Measurements from ENCODE around the gene RAF1. TPM values are rescaled to one million over a fixed set of nuclear protein-coding genes. Genes with fewer than 3 reads are reported as not detected.

The RAF1 gene
- total and polyA plus RNA-seq, 2 of the 8 experiments (the other 6 are each of a cell fraction or from before 2014, with no cell fraction given): 103 to 118 TPM

GRCh38 chr3:12686096-12686495 is 22.2 kb upstream of the RAF1 start:
- H4K91ac ChIP-seq (replicated peaks; ENCODE audit: insufficient read length, low read length): no peak overlapping the region
- no peak overlapping the region for H3K9ac ChIP-seq (replicated peaks in 1 of 4; ENCODE audit: extremely low read depth in 1 of 4, low read depth in 3 of 4, low read length in 3 of 4)
- no peaks in the 10 kb centered on the region for H4K20me1 ChIP-seq (replicated peaks in 1 of 2; ENCODE audit: control insufficient read depth in 1 of 2, insufficient read depth in 2 of 2, low read length in 2 of 2)
- DNase-seq (ENCODE audit: low read depth in 1 of 2, low spot score in 2 of 2) (no peak), FAIRE-seq (no peak)
- H2BK12ac ChIP-seq (ENCODE audit: low read depth, low read length): no peak overlapping the region
- no peak overlapping the region for H3K4me2 ChIP-seq (ENCODE audit: insufficient read depth in 1 of 2, low read depth in 2 of 2, low read length in 2 of 2)
- no peak overlapping the region for H2AK5ac ChIP-seq (ENCODE audit: low read depth, low read length)
- no peak overlapping the region for H3K14ac ChIP-seq (ENCODE audit: insufficient read length)
- H2BK5ac ChIP-seq (ENCODE audit: low read depth, low read length): no peak overlapping the region
- no peaks in the 10 kb centered on the region; a peak in 1 of 4 replicates for H3K9me3 ChIP-seq (ENCODE audit: insufficient read depth in 2 of 2, low read depth in 1 of 2, low read length in 1 of 2)
- POLR2A ChIA-PET (ENCODE audit: partially characterized antibody): interaction anchor here (2.4 kb wide), 1 partner anchor 22 kb away, joined by 6 read pairs; the partner anchor contains the start of gene RAF1
- no peak overlapping the region for H2BK120ac ChIP-seq (replicated peaks; ENCODE audit: low read depth, low read length)
- H4K5ac ChIP-seq (ENCODE audit: insufficient read length, low read depth, low read length): no peak overlapping the region
- H3K27ac ChIP-seq (ENCODE audit: low read depth, low read length): no peak overlapping the region
- no peak overlapping the region for H3K56ac ChIP-seq (replicated peaks; ENCODE audit: insufficient read length, low read depth, low read length)
- 96% methylated on average over 3 of the region's 3 CpGs; no CpG with 5 or more reads in 1 of the 2 experiments for WGBS, 2 experiments (ENCODE audit: extremely low coverage in 1 of 2, insufficient coverage in 1 of 2, insufficient read length in 1 of 2, insufficient replicate concordance in 2 of 2, low coverage in 1 of 2, low lambda C conversion rate in 2 of 2, missing lambda C conversion rate in 1 of 2)
- H3K23ac ChIP-seq (ENCODE audit: insufficient read length): no peak overlapping the region
- no peak overlapping the region for H2BK20ac ChIP-seq (ENCODE audit: low read length)
- no peaks in the 10 kb centered on the region for H3K23me2 ChIP-seq (ENCODE audit: low read depth, low read length)
- no peak overlapping the region for H4K8ac ChIP-seq (ENCODE audit: extremely low read depth, insufficient read depth, low read length)
- H3K79me2 ChIP-seq (ENCODE audit: control insufficient read depth in 1 of 2, insufficient read depth in 2 of 2, low read length in 2 of 2): no peaks in the 10 kb centered on the region
- no peaks in the 10 kb centered on the region for H3K27me3 ChIP-seq (replicated peaks in 1 of 4; ENCODE audit: control insufficient read depth in 3 of 4, extremely low read depth in 1 of 4, insufficient read depth in 3 of 4, low read length in 3 of 4)
- H3K79me1 ChIP-seq (ENCODE audit: low read depth, low read length): no peaks in the 10 kb centered on the region
- no peak overlapping the region for H3K4ac ChIP-seq (replicated peaks; ENCODE audit: insufficient read length, low read depth, low read length)
- no peak overlapping the region for H3K4me3 ChIP-seq (ENCODE audit: extremely low read depth in 1 of 4, insufficient read depth in 2 of 4, low read depth in 3 of 4, low read length in 4 of 4)
- CTCF ChIA-PET (ENCODE audit: partially characterized antibody): interaction anchor here (3.2 kb wide), 1 partner anchor 20 kb away, joined by 14 read pairs; no protein-coding TSS in a partner anchor
- no peak overlapping the region for H2BK15ac ChIP-seq (ENCODE audit: low read length)
- no peaks in the 10 kb centered on the region for H3K4me1 ChIP-seq (replicated peaks in 1 of 4; ENCODE audit: control insufficient read depth in 3 of 4, insufficient read depth in 4 of 4, low read length in 3 of 4)
- no peaks in the 10 kb centered on the region for H3K36me3 ChIP-seq (ENCODE audit: control insufficient read depth in 2 of 4, insufficient read depth in 4 of 4, low read length in 3 of 4)
- no peak overlapping the region for H3K18ac ChIP-seq (ENCODE audit: extremely low read depth, low read length)
- no peak overlapping the region for H2AFZ ChIP-seq (ENCODE audit: low read length)
- TF ChIP-seq GABPA (IDR thresholded peaks at IDR 0.05; ENCODE audit: borderline replicate concordance, insufficient read depth, low read length): no peak
- TF ChIP-seq KDM5A (IDR thresholded peaks at IDR 0.05; ENCODE audit: low read length): no peak
- no peak for TF ChIP-seq USF2 (IDR thresholded peaks at IDR 0.05; ENCODE audit: low read length)
- no peak for TF ChIP-seq SIX5 (IDR thresholded peaks at IDR 0.05; ENCODE audit: low read depth, low read length)
- TF ChIP-seq NANOG (IDR thresholded peaks at IDR 0.05; ENCODE audit: insufficient read depth, low read depth, low read length, poor library complexity, severe bottlenecking): no peak
- no peak for TF ChIP-seq POLR2A (IDR thresholded peaks at IDR 0.05; ENCODE audit: control extremely low read depth in 1 of 2, low read depth in 2 of 2, low read length in 2 of 2)
- no peak for TF ChIP-seq SRF (IDR thresholded peaks at IDR 0.05; ENCODE audit: low read depth, low read length)
- no peak for TF ChIP-seq RBBP5 (IDR thresholded peaks at IDR 0.05; ENCODE audit: borderline replicate concordance, low read depth, low read length)
- TF ChIP-seq ATF2 (IDR thresholded peaks at IDR 0.05; ENCODE audit: low read length): no peak
- TF ChIP-seq CHD2 (IDR thresholded peaks at IDR 0.05; ENCODE audit: low read length): no peak
